ENCODE results near the gene ATG5.

DNA sequence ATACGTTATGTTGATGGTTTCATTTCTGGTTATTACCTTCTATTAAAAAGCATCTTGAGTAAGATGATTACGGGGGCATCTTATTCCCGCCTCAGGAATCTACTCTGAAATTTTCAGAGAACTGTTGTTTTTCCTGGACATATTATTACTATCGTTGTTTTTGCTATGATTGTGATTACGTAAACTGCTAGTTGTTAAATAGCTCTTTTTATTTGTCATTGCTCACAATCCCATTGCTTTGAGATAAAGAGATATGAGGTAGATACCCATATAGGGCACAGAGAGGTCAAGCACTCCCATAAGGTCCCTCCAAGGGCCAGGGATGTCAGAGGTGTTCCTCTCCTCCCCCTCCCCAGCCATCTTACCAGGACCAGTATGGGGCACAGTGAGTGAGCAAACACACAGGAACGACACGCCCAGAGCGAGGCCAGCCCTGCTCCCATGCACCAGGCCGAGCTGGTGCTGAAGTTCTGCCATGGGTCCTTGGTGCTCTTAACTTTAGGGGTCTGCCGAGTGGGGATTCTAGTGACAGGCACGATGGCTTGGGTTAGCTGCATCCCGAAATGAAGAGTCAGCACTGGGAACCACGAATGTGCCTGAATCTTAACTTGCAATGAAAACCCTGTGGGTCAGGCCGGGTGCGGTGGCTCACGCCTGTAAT, 189.5 kb downstream of the ATG5 start:
- TF ChIP-seq TAF1 (IDR thresholded peaks at IDR 0.05; ENCODE audit: low read depth) (no peak), CTCF (IDR thresholded peaks at IDR 0.05; ENCODE audit: poor library complexity, severe bottlenecking) (no peak), POLR2AphosphoS5 (IDR thresholded peaks at IDR 0.05) (no peak), EZH2 (IDR thresholded peaks at IDR 0.05; ENCODE audit: borderline replicate concordance, insufficient read depth, low read length, poor library complexity, severe bottlenecking) (no peak), SMC3 (conservative IDR thresholded peaks at IDR 0.05; ENCODE audit: poor library complexity) (no peak)
- TF ChIP-seq, protein P1, sequence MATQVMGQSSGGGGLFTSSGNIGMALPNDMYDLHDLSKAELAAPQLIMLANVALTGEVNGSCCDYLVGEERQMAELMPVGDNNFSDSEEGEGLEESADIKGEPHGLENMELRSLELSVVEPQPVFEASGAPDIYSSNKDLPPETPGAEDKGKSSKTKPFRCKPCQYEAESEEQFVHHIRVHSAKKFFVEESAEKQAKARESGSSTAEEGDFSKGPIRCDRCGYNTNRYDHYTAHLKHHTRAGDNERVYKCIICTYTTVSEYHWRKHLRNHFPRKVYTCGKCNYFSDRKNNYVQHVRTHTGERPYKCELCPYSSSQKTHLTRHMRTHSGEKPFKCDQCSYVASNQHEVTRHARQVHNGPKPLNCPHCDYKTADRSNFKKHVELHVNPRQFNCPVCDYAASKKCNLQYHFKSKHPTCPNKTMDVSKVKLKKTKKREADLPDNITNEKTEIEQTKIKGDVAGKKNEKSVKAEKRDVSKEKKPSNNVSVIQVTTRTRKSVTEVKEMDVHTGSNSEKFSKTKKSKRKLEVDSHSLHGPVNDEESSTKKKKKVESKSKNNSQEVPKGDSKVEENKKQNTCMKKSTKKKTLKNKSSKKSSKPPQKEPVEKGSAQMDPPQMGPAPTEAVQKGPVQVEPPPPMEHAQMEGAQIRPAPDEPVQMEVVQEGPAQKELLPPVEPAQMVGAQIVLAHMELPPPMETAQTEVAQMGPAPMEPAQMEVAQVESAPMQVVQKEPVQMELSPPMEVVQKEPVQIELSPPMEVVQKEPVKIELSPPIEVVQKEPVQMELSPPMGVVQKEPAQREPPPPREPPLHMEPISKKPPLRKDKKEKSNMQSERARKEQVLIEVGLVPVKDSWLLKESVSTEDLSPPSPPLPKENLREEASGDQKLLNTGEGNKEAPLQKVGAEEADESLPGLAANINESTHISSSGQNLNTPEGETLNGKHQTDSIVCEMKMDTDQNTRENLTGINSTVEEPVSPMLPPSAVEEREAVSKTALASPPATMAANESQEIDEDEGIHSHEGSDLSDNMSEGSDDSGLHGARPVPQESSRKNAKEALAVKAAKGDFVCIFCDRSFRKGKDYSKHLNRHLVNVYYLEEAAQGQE (IDR thresholded peaks at IDR 0.05; ENCODE audit: borderline replicate concordance), result no peak

Measured in neural cell (in vitro differentiated cells).